Mesenchymal stem cell (in vitro differentiated cells and primary cell): ENCODE measurements around the gene DCUN1D2.

ENCODE experiments used
- DNase-seq: peaks from one replicate; pipeline ENCODE4 v3.0.0-alpha.2; 2013
- H2AFZ ChIP-seq: one replicate; pipeline ENCODE4 v1.6.1; 2013; ENCODE audit warnings: low read depth, mild to moderate bottlenecking, control low read depth, inconsistent platforms, low read length, moderate library complexity
- H2AK5ac ChIP-seq: 2 replicates; pipeline ENCODE4 v1.6.1; 2013; ENCODE audit warnings: low read length, moderate library complexity, mild to moderate bottlenecking, inconsistent platforms; ENCODE audit not compliant: severe bottlenecking
- H2BK120ac ChIP-seq: one replicate; pipeline ENCODE4 v1.6.1; 2013; ENCODE audit warnings: low read depth, mild to moderate bottlenecking, inconsistent platforms, low read length, moderate library complexity
- H2BK12ac ChIP-seq, 2 experiments: one replicate each; pipeline ENCODE4 v1.6.1; 2013; ENCODE audit warnings: inconsistent platforms in 2 of 2, low read length in 2 of 2, mild to moderate bottlenecking in 2 of 2, moderate library complexity in 2 of 2, control low read depth in 1 of 2
- H2BK15ac ChIP-seq: one replicate; pipeline ENCODE4 v1.6.1; 2013; ENCODE audit warnings: mild to moderate bottlenecking, low read depth, inconsistent platforms; ENCODE audit not compliant: poor library complexity, severe bottlenecking
- H2BK5ac ChIP-seq: 2 replicates; pipeline ENCODE4 v1.6.1; 2013; ENCODE audit warnings: low read depth, mild to moderate bottlenecking, low read length, control low read depth, inconsistent platforms; ENCODE audit not compliant: poor library complexity, severe bottlenecking
- H3K14ac ChIP-seq, 2 experiments: one replicate each; pipeline ENCODE4 v1.6.1; 2013; ENCODE audit warnings: inconsistent platforms in 2 of 2, low read length in 2 of 2, control low read depth in 1 of 2, mild to moderate bottlenecking in 1 of 2, moderate library complexity in 1 of 2
- H3K18ac ChIP-seq, 2 experiments: one replicate each; pipeline ENCODE4 v1.6.1; 2013; ENCODE audit warnings: inconsistent platforms in 2 of 2, low read length in 2 of 2, control low read depth in 1 of 2, low read depth in 1 of 2, mild to moderate bottlenecking in 1 of 2
- H3K23ac ChIP-seq, 2 experiments: one replicate each; pipeline ENCODE4 v1.6.1; 2013; ENCODE audit warnings: inconsistent platforms in 2 of 2, low read length in 2 of 2, mild to moderate bottlenecking in 2 of 2, moderate library complexity in 2 of 2, control low read depth in 1 of 2
- H3K27ac ChIP-seq: 2 replicates; pipeline ENCODE4 v1.5.1; 2013; ENCODE audit warnings: mild to moderate bottlenecking, moderate library complexity, low read length, control low read depth, inconsistent platforms; ENCODE audit not compliant: poor library complexity, severe bottlenecking
- H3K27me3 ChIP-seq, 2 experiments: 2 replicates each; pipeline versions ENCODE4 v1.6.1 to v1.7.0; 2013; ENCODE audit warnings: low read length in 2 of 2, mild to moderate bottlenecking in 2 of 2, moderate library complexity in 2 of 2, control low read depth in 1 of 2, inconsistent platforms in 1 of 2; ENCODE audit not compliant: control insufficient read depth in 1 of 2, insufficient read depth in 1 of 2
- H3K36me3 ChIP-seq, 2 experiments: 2 replicates each; pipeline versions ENCODE4 v1.6.1 to v1.7.0; 2013; ENCODE audit warnings: low read length in 2 of 2, control low read depth in 1 of 2, inconsistent platforms in 1 of 2, low read depth in 1 of 2, mild to moderate bottlenecking in 1 of 2; ENCODE audit not compliant: insufficient read depth in 2 of 2, control insufficient read depth in 1 of 2
- H3K4ac ChIP-seq, 2 experiments: one replicate each; pipeline ENCODE4 v1.6.1; 2013; ENCODE audit warnings: inconsistent platforms in 2 of 2, low read length in 2 of 2, mild to moderate bottlenecking in 2 of 2, moderate library complexity in 2 of 2, control low read depth in 1 of 2, low read depth in 1 of 2
- H3K4me1 ChIP-seq: 2 replicates; pipeline ENCODE4 v1.6.1; 2013; ENCODE audit warnings: low read depth, low read length, control low read depth; ENCODE audit not compliant: control insufficient read depth, insufficient read depth
- H3K4me2 ChIP-seq: 2 replicates; pipeline ENCODE4 v1.6.1; 2013; ENCODE audit warnings: low read length, mild to moderate bottlenecking, inconsistent platforms; ENCODE audit not compliant: poor library complexity, severe bottlenecking
- H3K4me3 ChIP-seq, 2 experiments: 2 replicates each; pipeline versions ENCODE4 v1.5.1 to v1.7.0; 2013; ENCODE audit warnings: low read length in 2 of 2, mild to moderate bottlenecking in 2 of 2, control low read depth in 1 of 2, low read depth in 1 of 2; ENCODE audit not compliant: insufficient read depth in 1 of 2
- H3K79me1 ChIP-seq: replicated peaks from 2 replicates; pipeline ENCODE4 v1.6.1; 2013; ENCODE audit warnings: mild to moderate bottlenecking, control low read depth, low read length, inconsistent platforms; ENCODE audit not compliant: poor library complexity, severe bottlenecking
- H3K9ac ChIP-seq: 2 replicates; pipeline ENCODE4 v1.7.0; 2013; ENCODE audit warnings: mild to moderate bottlenecking, low read length, moderate library complexity
- H3K9me3 ChIP-seq: 2 replicates; pipeline ENCODE4 v1.7.0; 2013; ENCODE audit warnings: mild to moderate bottlenecking, low read length; ENCODE audit not compliant: control insufficient read depth
- H4K8ac ChIP-seq: one replicate; pipeline ENCODE4 v1.6.1; 2013; ENCODE audit warnings: inconsistent platforms, mild to moderate bottlenecking, low read length, moderate library complexity
- H4K91ac ChIP-seq: one replicate; pipeline ENCODE4 v1.6.1; 2013; ENCODE audit warnings: mild to moderate bottlenecking, low read length, inconsistent platforms
- WGBS: methylation state at CpG from one replicate; pipeline ENCODE4 v1.1.7; 2013; ENCODE audit warnings: mixed read lengths; 5-methylcytosine and 5-hydroxymethylcytosine counted together

Gene DCUN1D2

DNA sequence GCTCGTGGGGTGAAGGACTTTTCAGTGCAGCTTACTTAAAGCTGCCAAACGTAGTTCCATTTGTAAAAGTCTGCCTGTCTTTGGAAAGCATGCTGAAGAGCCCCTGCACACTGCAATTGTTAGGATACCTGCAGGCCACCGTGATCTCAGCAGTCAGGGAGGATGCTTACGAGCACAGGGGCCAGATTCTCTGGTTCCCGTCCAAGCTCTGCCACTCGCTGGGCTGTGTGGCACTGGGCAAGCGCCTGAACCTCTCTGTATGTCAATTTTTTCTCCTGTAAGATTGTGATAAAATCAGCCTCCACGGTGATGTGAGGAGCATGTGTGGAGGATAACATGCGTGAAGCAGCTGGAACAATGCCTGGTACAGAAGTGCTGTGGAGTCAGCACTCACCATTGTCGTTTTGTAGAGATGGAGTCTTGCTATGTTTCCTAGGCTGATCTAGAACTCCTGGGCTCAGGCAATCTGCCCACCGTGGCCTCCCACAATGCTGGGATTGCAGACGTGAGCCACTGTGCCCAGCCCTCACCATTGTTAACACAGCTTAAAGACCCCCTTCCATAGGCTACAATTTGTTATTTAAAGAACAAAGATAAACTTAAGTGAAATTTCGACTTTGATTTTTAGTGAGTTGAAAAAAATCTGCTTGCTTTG, 40.7 kb downstream of the DCUN1D2 start:
- H3K9ac ChIP-seq = peak overlapping the region; percentile 90
- H3K4me1 ChIP-seq = peaks cover 28% of the 10 kb centered on the region
- H3K23ac ChIP-seq = no peak overlapping the region
- H2BK15ac ChIP-seq = no peak overlapping the region
- peaks cover 24 to 30% of the 10 kb centered on the region in 2 experiments for H3K36me3 ChIP-seq
- H3K27ac ChIP-seq = no peak overlapping the region
- H2AK5ac ChIP-seq = no peak overlapping the region
- no peak overlapping the region for H2BK5ac ChIP-seq
- no peak overlapping the region for H4K8ac ChIP-seq
- no peak overlapping the region for H2BK120ac ChIP-seq
- no peak overlapping the region for H4K91ac ChIP-seq
- no peak for DNase-seq
- H3K4me2 ChIP-seq = no peak overlapping the region
- no peak overlapping the region for H3K4ac ChIP-seq
- H2BK12ac ChIP-seq = no peak overlapping the region
- H2AFZ ChIP-seq = no peak overlapping the region
- H3K4me3 ChIP-seq = peak overlapping the region in 1 of 2 experiments; percentile 91
- no peak overlapping the region for H3K14ac ChIP-seq
- peaks cover 8% of the 10 kb centered on the region for H3K79me1 ChIP-seq
- no peaks in the 10 kb centered on the region for H3K27me3 ChIP-seq
- H3K18ac ChIP-seq = no peak overlapping the region
- WGBS = 93% methylated on average over 12 of the region's 13 CpGs
- H3K9me3 ChIP-seq = no peaks in the 10 kb centered on the region

DNA sequence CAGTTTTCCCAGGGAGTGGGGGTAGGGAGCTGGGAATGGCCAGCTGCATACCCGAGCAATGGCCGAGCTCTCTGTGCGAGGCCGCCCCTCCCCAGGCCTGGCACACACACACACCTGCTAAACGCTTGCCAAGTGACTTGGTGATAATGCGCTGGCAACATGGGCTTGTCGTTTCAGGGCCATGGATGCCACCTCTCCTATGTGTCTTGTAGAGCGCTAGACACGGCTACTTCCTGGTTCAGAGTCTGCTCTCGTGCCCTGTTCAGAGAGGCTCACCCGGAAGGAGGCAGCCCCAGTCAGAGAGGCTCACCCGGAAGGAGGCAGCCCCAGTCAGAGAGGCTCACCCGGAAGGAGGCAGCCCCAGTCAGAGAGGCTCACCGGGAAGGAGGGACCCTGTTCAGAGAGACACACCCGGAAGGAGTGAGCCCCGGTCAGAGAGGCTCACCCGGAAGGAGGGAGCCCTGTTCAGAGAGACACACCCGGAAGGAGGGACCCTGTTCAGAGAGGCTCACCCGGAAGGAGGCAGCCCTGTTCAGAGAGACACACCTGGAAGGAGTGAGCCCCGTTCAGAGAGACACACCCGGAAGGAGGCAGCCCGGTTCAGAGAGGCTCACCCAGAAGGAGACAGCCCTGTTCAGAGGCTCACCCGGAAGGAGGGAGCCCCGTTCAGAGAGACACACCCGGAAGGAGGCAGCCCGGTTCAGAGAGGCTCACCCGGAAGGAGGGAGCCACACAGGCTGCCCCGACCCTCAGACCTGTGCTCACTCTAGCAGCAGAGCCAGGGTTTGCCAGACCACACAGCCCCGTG, 41.4 kb downstream of the DCUN1D2 start:
- Histone ChIP-seq H3K27ac (no peak overlapping the region), H3K79me1 (peaks cover 7% of the 10 kb centered on the region), H2BK12ac (no peak overlapping the region), H2BK15ac (no peak overlapping the region), H3K4me2 (no peak overlapping the region), H3K4ac (no peak overlapping the region), H2AFZ (no peak overlapping the region), H3K14ac (peak overlapping the region in 1 of 2 experiments; percentile 11), H3K9me3 (no peaks in the 10 kb centered on the region), H3K36me3 (peaks cover 23 to 29% of the 10 kb centered on the region in 2 experiments), H3K18ac (no peak overlapping the region), H4K8ac (no peak overlapping the region), H3K23ac (no peak overlapping the region), H3K4me1 (peaks cover 31% of the 10 kb centered on the region), H3K9ac (peak overlapping the region; percentile 90), H2AK5ac (no peak overlapping the region), H4K91ac (no peak overlapping the region), H3K27me3 (no peaks in the 10 kb centered on the region), H2BK5ac (no peak overlapping the region), H2BK120ac (no peak overlapping the region), H3K4me3 (peak overlapping the region in 1 of 2 experiments; percentile 91)
- DNase-seq = no peak
- 93% methylated on average over 29 of the region's 29 CpGs for WGBS

DNA sequence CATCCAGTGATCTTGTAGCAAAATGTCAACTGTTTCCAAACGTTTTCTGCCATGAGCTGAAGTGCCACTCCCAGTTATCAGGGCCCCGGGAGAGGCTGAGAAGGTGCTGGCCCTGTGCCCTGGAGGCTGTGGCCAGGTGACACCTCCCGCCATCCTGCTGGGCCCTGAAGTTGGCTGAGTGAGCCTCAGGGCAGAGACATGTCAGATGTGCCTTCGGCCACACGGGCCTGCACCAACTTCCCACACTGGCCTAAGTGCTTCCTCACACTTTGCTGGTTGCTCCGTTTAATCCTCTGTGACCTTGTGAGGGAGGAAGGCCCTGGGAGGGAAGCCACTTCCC, 42.0 kb downstream of the DCUN1D2 start:
- peaks cover 21 to 28% of the 10 kb centered on the region in 2 experiments for H3K36me3 ChIP-seq
- H3K9me3 ChIP-seq = no peaks in the 10 kb centered on the region
- H2BK15ac ChIP-seq = no peak overlapping the region
- H3K9ac ChIP-seq = peak overlapping the region; percentile 90
- H2AK5ac ChIP-seq = no peak overlapping the region
- H4K8ac ChIP-seq = no peak overlapping the region
- peak overlapping the region in 1 of 2 experiments; percentile 91 for H3K4me3 ChIP-seq
- no peak overlapping the region for H2AFZ ChIP-seq
- no peak overlapping the region for H2BK5ac ChIP-seq
- peaks cover 31% of the 10 kb centered on the region for H3K4me1 ChIP-seq
- WGBS = 56% methylated on average over 4 of the region's 6 CpGs
- no peak overlapping the region for H3K4me2 ChIP-seq
- no peak overlapping the region for H3K14ac ChIP-seq
- no peak for DNase-seq
- no peak overlapping the region for H2BK120ac ChIP-seq
- no peak overlapping the region for H3K27ac ChIP-seq
- no peak overlapping the region for H3K18ac ChIP-seq
- H2BK12ac ChIP-seq = no peak overlapping the region
- peak overlapping the region in 1 of 2 experiments; percentile 76 for H3K23ac ChIP-seq
- H3K4ac ChIP-seq = no peak overlapping the region
- H3K27me3 ChIP-seq = no peaks in the 10 kb centered on the region
- H3K79me1 ChIP-seq = peaks cover 7% of the 10 kb centered on the region
- no peak overlapping the region for H4K91ac ChIP-seq

DNA sequence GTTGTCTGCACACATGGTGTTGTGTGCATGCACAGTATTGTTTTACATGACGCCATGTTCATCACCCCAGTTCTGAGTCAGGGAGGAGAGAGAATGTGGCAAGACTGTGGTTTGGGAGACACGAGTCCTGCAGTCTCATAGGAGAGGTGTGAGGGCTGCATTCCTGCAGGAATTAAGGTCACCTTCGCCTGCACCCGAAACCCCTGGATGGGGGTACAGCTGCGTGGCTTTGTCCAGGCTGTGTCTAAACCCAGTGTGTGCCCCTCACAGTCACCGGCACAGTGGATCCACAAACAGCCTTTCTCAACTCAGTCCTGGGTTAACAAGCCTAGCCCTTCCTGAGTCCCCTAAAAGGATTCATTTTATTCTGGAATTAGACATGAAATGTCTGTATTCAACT, 42.9 kb downstream of the DCUN1D2 start:
- Histone ChIP-seq H3K4ac (no peak overlapping the region), H2BK12ac (no peak overlapping the region), H2AK5ac (no peak overlapping the region), H2BK120ac (no peak overlapping the region), H3K27me3 (no peaks in the 10 kb centered on the region), H2AFZ (no peak overlapping the region), H3K9me3 (peaks cover 4% of the 10 kb centered on the region), H2BK5ac (no peak overlapping the region), H3K23ac (no peak overlapping the region), H3K4me1 (peaks cover 31% of the 10 kb centered on the region), H3K79me1 (peaks cover 2% of the 10 kb centered on the region), H3K4me3 (no peak overlapping the region), H3K27ac (no peak overlapping the region), H3K9ac (no peak overlapping the region), H3K14ac (no peak overlapping the region), H2BK15ac (no peak overlapping the region), H3K18ac (no peak overlapping the region), H4K8ac (no peak overlapping the region), H3K4me2 (no peak overlapping the region), H3K36me3 (peaks cover 18 to 19% of the 10 kb centered on the region in 2 experiments), H4K91ac (no peak overlapping the region)
- 98% methylated on average over 6 of the region's 6 CpGs for WGBS
- DNase-seq = no peak
